Activated T-cell treated with anti-CD3 and anti-CD28 coated beads for 24 hours (primary cell): ENCODE results near the gene ANLN.
"Not testable (repeated sequence)": the region's sequence is repeated elsewhere in the genome, so short reads cannot be mapped to it uniquely, and the experiment has no call there.

ENCODE experiments used
- DNase-seq: peaks from one replicate; pipeline ENCODE4 v3.0.0-alpha.2; 2020; ENCODE audit warnings: low read depth

Gene ANLN

GRCh38 chr7:36389371-36390198 lies at the start of gene ANLN:
ANLN (plus strand) TSS chr7:36389862; CDS start chr7:36390027, 165 bp downstream.
- peak; percentile 81 for DNase-seq

GRCh38 chr7:36343548-36343947 lies 46.1 kb upstream of the ANLN start:
- no peak for DNase-seq

- no peak for DNase-seq
These were observed 45.0 kb upstream of the ANLN start for GRCh38 chr7:36344622-36345021.

GRCh38 chr7:36346260-36346831 lies 43.3 kb upstream of the ANLN start:
- no peak for DNase-seq

GRCh38 chr7:36348256-36348655 lies 41.4 kb upstream of the ANLN start:
- no peak for DNase-seq

- no peak for DNase-seq
These were observed 40.9 kb upstream of the ANLN start for GRCh38 chr7:36348771-36349170.

- DNase-seq: no peak
These were observed 40.0 kb upstream of the ANLN start for GRCh38 chr7:36349626-36350025.

- no peak for DNase-seq
These were observed 34.2 kb upstream of the ANLN start for GRCh38 chr7:36355490-36355889.

GRCh38 chr7:36357054-36357453 lies 32.6 kb upstream of the ANLN start:
- DNase-seq: no peak

- DNase-seq: no peak
These were observed 31.1 kb upstream of the ANLN start for GRCh38 chr7:36358589-36358988.

GRCh38 chr7:36360244-36360643 lies 29.4 kb upstream of the ANLN start:
- no peak for DNase-seq

- DNase-seq: no peak
These were observed 28.4 kb upstream of the ANLN start for GRCh38 chr7:36361227-36361626.

- DNase-seq: no peak
These were observed 26.1 kb upstream of the ANLN start for GRCh38 chr7:36363515-36363914.

- DNase-seq: no peak
These were observed 23.5 kb upstream of the ANLN start for GRCh38 chr7:36366005-36366717.

- DNase-seq: peak; percentile 86
These were observed 22.7 kb upstream of the ANLN start for GRCh38 chr7:36366718-36367560.

- DNase-seq: no peak
These were observed 22.0 kb upstream of the ANLN start for GRCh38 chr7:36367561-36368077.

GRCh38 chr7:36368496-36368895 lies 21.2 kb upstream of the ANLN start:
- DNase-seq: no peak

GRCh38 chr7:36369171-36369570 lies 20.5 kb upstream of the ANLN start:
- no peak for DNase-seq

- no peak for DNase-seq
These were observed 19.6 kb upstream of the ANLN start for GRCh38 chr7:36370046-36370445.

- DNase-seq: no peak
These were observed 17.5 kb upstream of the ANLN start for GRCh38 chr7:36372156-36372555.

- DNase-seq: not testable (repeated sequence)
These were observed 11.1 kb upstream of the ANLN start for GRCh38 chr7:36378555-36378954.
